Smooth muscle cell (in vitro differentiated cells): ENCODE measurements around the gene EFNA5. TPM values are rescaled to one million over a fixed set of nuclear protein-coding genes. Genes with fewer than 3 reads are reported as not detected.

Experiments
- DNase-seq: peaks from one replicate; lab custom pipeline; 2025; ENCODE audit not compliant: unreplicated experiment; lab: John Stamatoyannopoulos, UW
- H2AFZ ChIP-seq: fragments of 200-600 bp; sonication (generic); 2 replicates; pipeline ENCODE4 v1.6.0; 2016; ENCODE audit warnings: antibody characterized with exemption, low read depth, mild to moderate bottlenecking
- H3F3A ChIP-seq: fragments of 200-600 bp; sonication (generic); 2 replicates; pipeline ENCODE4 v1.6.0; 2017; ENCODE audit warnings: antibody characterized with exemption, low read depth
- H3K27ac ChIP-seq: fragments of 200-600 bp; sonication (generic); 2 replicates; pipeline ENCODE4 v1.5.1; 2016; ENCODE audit warnings: low read depth, mild to moderate bottlenecking
- H3K27me3 ChIP-seq: fragments of 200-600 bp; sonication (generic); 2 replicates; pipeline ENCODE4 v1.6.1; 2016; ENCODE audit warnings: low read depth, mild to moderate bottlenecking
- H3K36me3 ChIP-seq: fragments of 200-600 bp; sonication (generic); 2 replicates; pipeline ENCODE4 v1.5.1; 2016; ENCODE audit warnings: low read depth
- H3K4me1 ChIP-seq: fragments of 200-600 bp; sonication (generic); 2 replicates; pipeline ENCODE4 v1.5.1; 2016; ENCODE audit warnings: low read depth
- H3K4me2 ChIP-seq: fragments of 200-600 bp; sonication (generic); 2 replicates; pipeline ENCODE4 v1.6.0; 2016; ENCODE audit warnings: mild to moderate bottlenecking
- H3K4me3 ChIP-seq: fragments of 200-600 bp; sonication (generic); 2 replicates; pipeline ENCODE4 v1.5.1; 2016; ENCODE audit warnings: mild to moderate bottlenecking
- H3K79me2 ChIP-seq: fragments of 200-600 bp; sonication (generic); 2 replicates; pipeline ENCODE4 v1.6.0; 2016; ENCODE audit warnings: low read depth, mild to moderate bottlenecking
- H3K9ac ChIP-seq: fragments of 200-600 bp; sonication (generic); 2 replicates; pipeline ENCODE4 v1.6.0; 2016; ENCODE audit warnings: low read depth
- H3K9me3 ChIP-seq: fragments of 200-600 bp; sonication (generic); replicated peaks from 2 replicates; pipeline ENCODE4 v1.5.1; 2016; ENCODE audit warnings: low read depth
- H4K20me1 ChIP-seq: fragments of 200-600 bp; sonication (generic); 2 replicates; pipeline ENCODE4 v1.6.0; 2016; ENCODE audit warnings: low read depth
- CTCF ChIP-seq: fragments of 200-600 bp; sonication (generic); IDR thresholded peaks from 2 replicates; pipeline ENCODE4 v1.5.1; 2017; ENCODE audit warnings: borderline replicate concordance, mild to moderate bottlenecking, antibody characterized with exemption; ENCODE audit not compliant: insufficient read depth, poor library complexity, severe bottlenecking
- whole genome bisulfite sequencing: methylation state at CpG from one replicate; pipeline ENCODE4 v1.1.7; 2016; ENCODE audit warnings: low lambda C conversion rate; 5-methylcytosine and 5-hydroxymethylcytosine counted together
- polyA plus RNA-seq: library from polyadenylated mRNA; unstranded; fragments of >200 nt; fragmentation: Nextera tagmentation; extraction: Ambion mirVana; gene quantifications from 2 replicates; pipeline ENCODE4 v1.2.1, GENCODE V29; 2016
- total RNA-seq: library from RNA; depleted of rRNA; stranded (reverse); fragments of >200 nt; gene quantifications from 2 replicates; pipeline ENCODE4 v1.2.3, GENCODE V29; 2014

The EFNA5 gene
- total and polyA plus RNA-seq, 2 experiments from 2014 or later: 0.32 to 8.8 TPM

GRCh38 chr5:107541400-107541799, 129.3 kb downstream of the EFNA5 start:
- no peak overlapping the region for H3K4me3 ChIP-seq
- peaks cover 15% of the 10 kb centered on the region for H3K4me1 ChIP-seq
- no peak overlapping the region for H3K4me2 ChIP-seq
- H4K20me1 ChIP-seq: no peaks in the 10 kb centered on the region
- no peaks in the 10 kb centered on the region for H3K79me2 ChIP-seq
- no peaks in the 10 kb centered on the region for H3K27me3 ChIP-seq
- no peaks in the 10 kb centered on the region for H3K9me3 ChIP-seq
- 100% methylated on average over 1 of the region's 1 CpG for WGBS
- H3K27ac ChIP-seq: peak overlapping the region; percentile 36
- no peaks in the 10 kb centered on the region for H3K36me3 ChIP-seq
- no peak for TF ChIP-seq CTCF
- H3F3A ChIP-seq: peaks cover 10% of the 10 kb centered on the region
- H2AFZ ChIP-seq: no peak overlapping the region
- no peak for DNase-seq
- no peak overlapping the region for H3K9ac ChIP-seq

GRCh38 chr5:107539726-107540330, 130.9 kb downstream of the EFNA5 start:
- Histone ChIP-seq H3K9ac (no peak overlapping the region), H3K9me3 (no peaks in the 10 kb centered on the region), H3K4me3 (no peak overlapping the region), H3K4me1 (peaks cover 31% of the 10 kb centered on the region), H3F3A (peaks cover 10% of the 10 kb centered on the region), H3K27ac (peak overlapping the region; percentile 20), H3K4me2 (no peak overlapping the region), H3K27me3 (no peaks in the 10 kb centered on the region), H4K20me1 (no peaks in the 10 kb centered on the region), H2AFZ (no peak overlapping the region), H3K36me3 (no peaks in the 10 kb centered on the region), H3K79me2 (no peaks in the 10 kb centered on the region)
- WGBS: 77% methylated on average over 4 of the region's 4 CpGs
- no peak for TF ChIP-seq CTCF
- no peak for DNase-seq

- 30% methylated on average over 5 of the region's 5 CpGs for WGBS
- TF ChIP-seq CTCF: no peak
- H3K9ac ChIP-seq: no peak overlapping the region
- no peaks in the 10 kb centered on the region for H3K27me3 ChIP-seq
- H3K79me2 ChIP-seq: no peaks in the 10 kb centered on the region
- no peaks in the 10 kb centered on the region for H3K9me3 ChIP-seq
- no peak overlapping the region for H2AFZ ChIP-seq
- no peak for DNase-seq
- no peaks in the 10 kb centered on the region for H4K20me1 ChIP-seq
- H3F3A ChIP-seq: peaks cover 10% of the 10 kb centered on the region
- no peak overlapping the region for H3K4me3 ChIP-seq
- no peaks in the 10 kb centered on the region for H3K36me3 ChIP-seq
- H3K27ac ChIP-seq: peak overlapping the region; percentile 20
- H3K4me1 ChIP-seq: peaks cover 36% of the 10 kb centered on the region
- peak overlapping the region; percentile 58 for H3K4me2 ChIP-seq
These were observed 131.8 kb downstream of the EFNA5 start for GRCh38 chr5:107538805-107539445.

- H3K9ac ChIP-seq: no peak overlapping the region
- H3F3A ChIP-seq: peaks cover 10% of the 10 kb centered on the region
- no peaks in the 10 kb centered on the region for H3K9me3 ChIP-seq
- no peaks in the 10 kb centered on the region for H3K36me3 ChIP-seq
- H3K27me3 ChIP-seq: no peaks in the 10 kb centered on the region
- H3K4me3 ChIP-seq: no peak overlapping the region
- no peak for DNase-seq
- peaks cover 42% of the 10 kb centered on the region for H3K4me1 ChIP-seq
- H3K4me2 ChIP-seq: peak overlapping the region; percentile 58
- H4K20me1 ChIP-seq: no peaks in the 10 kb centered on the region
- TF ChIP-seq CTCF: no peak
- peak overlapping the region; percentile 20 for H3K27ac ChIP-seq
- H2AFZ ChIP-seq: no peak overlapping the region
- H3K79me2 ChIP-seq: no peaks in the 10 kb centered on the region
These were observed 132.4 kb downstream of the EFNA5 start for GRCh38 chr5:107538331-107538730.
